Measurements from ENCODE around the gene GAGE10. TPM values are rescaled to one million over a fixed set of nuclear protein-coding genes. Genes with fewer than 3 reads are reported as not detected.

Gene GAGE10
- total RNA-seq, 2 donors from 2014 or later, result not detected

Other genes starting within 250 kb of the GAGE10 start
- gene CCDC120, start 244.6 kb upstream of the GAGE10 start, total RNA-seq, result 10 to 100 TPM; 11.3 to 11.8 TPM
- 1 to 10 TPM; 7.0 to 9.9 TPM for gene PRAF2, start 229.6 kb upstream of the GAGE10 start, total RNA-seq
- gene WDR45, start 223.8 kb upstream of the GAGE10 start, total RNA-seq, result 10 to 100 TPM; 40.6 to 46.9 TPM
- 10 to 100 TPM; 25.0 to 27.6 TPM for gene GPKOW, start 179.9 kb upstream of the GAGE10 start, total RNA-seq
- gene MAGIX, start 140.9 kb upstream of the GAGE10 start, total RNA-seq, result 10 to 100 TPM in 1 of 2 donors, 1 to 10 TPM in 1; 4.3 to 14.7 TPM
- gene PLP2, start 131.7 kb upstream of the GAGE10 start, total RNA-seq, result 100 to 1,000 TPM; 157 to 227 TPM
- gene PRICKLE3, start 117.3 kb upstream of the GAGE10 start, total RNA-seq, result 10 to 100 TPM; 16.7 to 25.5 TPM
- gene SYP, start 103.5 kb upstream of the GAGE10 start, total RNA-seq, result 1 to 10 TPM; 6.4 to 7.4 TPM
- gene CACNA1F, start 70.3 kb upstream of the GAGE10 start, total RNA-seq, result 1 to 10 TPM; 1.0 TPM
- 10 to 100 TPM; 17.6 to 22.6 TPM for gene CCDC22, start 68.2 kb upstream of the GAGE10 start, total RNA-seq
- gene FOXP3, start 38.9 kb upstream of the GAGE10 start, total RNA-seq, result under 1 TPM; 0.21 to 0.30 TPM
- 1 to 10 TPM; 1.9 to 2.8 TPM for gene PPP1R3F, start 33.9 kb upstream of the GAGE10 start, total RNA-seq
- gene GAGE12J, start 18.4 kb downstream of the GAGE10 start, total RNA-seq, result not detected
- not detected for gene GAGE13, start 27.9 kb downstream of the GAGE10 start, total RNA-seq
- not detected for gene GAGE12C, start 228.5 kb downstream of the GAGE10 start, total RNA-seq
- not detected for gene GAGE12D, start 238.1 kb downstream of the GAGE10 start, total RNA-seq
- gene GAGE12E, start 247.6 kb downstream of the GAGE10 start, total RNA-seq, result not detected

Measured in colonic mucosa (tissue), 2 donors.